ENCODE measurements around the gene TEX2. TPM values are rescaled to one million over a fixed set of nuclear protein-coding genes. Genes with fewer than 3 reads are reported as not detected.

The TEX2 gene
- total and polyA plus RNA-seq, 2 experiments from 2014 or later, result 26.9 to 37.0 TPM

DNA sequence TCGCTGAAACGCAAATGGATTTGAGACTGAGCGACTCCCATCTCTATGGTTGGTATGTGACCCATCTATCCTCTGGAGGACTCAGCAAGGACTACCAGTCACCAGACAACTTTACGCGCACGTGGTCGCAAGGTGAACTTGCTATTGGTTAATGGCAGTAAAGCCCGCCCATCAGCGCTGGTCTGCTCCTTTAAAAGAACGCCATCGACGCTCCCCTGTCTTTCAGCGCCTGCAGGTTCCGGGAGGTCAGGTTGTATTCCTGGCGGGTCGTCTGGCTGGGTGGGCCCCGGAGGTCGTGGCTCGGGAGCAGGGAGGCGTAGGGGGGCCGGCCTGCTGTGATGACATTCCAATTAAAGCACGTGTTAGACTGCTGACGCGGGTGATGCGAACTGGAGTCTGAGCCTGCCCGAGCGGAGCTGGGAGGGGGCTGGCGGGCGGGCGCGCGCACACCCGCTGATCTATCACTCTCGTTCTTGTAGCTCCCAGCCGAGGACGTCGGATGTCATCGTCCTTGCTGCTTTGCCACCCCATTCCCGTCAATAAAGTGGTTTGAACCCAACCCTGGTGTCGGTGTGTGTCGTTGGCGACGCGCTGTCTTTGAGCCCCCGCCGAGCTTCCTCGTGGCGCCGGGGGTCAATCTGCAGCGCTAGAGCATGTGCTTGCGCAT lies 117.2 kb downstream of the TEX2 start:
- Histone ChIP-seq H3K4me1 (ENCODE audit: insufficient read depth) (peaks cover 15% of the 10 kb centered on the region), H4K20me1 (ENCODE audit: insufficient read depth) (no peaks in the 10 kb centered on the region), H3K9me2 (ENCODE audit: insufficient read depth) (no peaks in the 10 kb centered on the region), H3K9ac (peak overlapping the region; percentile 98), H2AFZ (peak overlapping the region; percentile 92), H3K27ac (peak overlapping the region; percentile 91), H3K9me3 (ENCODE audit: low read depth) (no peaks in the 10 kb centered on the region), H3K79me2 (ENCODE audit: insufficient read depth) (peaks cover 9% of the 10 kb centered on the region), H3K27me3 (replicated peaks; ENCODE audit: insufficient read depth) (no peaks in the 10 kb centered on the region), H3F3A (ENCODE audit: insufficient read depth) (peaks cover 56% of the 10 kb centered on the region), H3K36me3 (ENCODE audit: low read depth) (no peaks in the 10 kb centered on the region), H3K4me3 (peak overlapping the region; percentile 85), H3K4me2 (ENCODE audit: unreplicated experiment) (peak overlapping the region; percentile 91)
- peak; percentile 99 for DNase-seq
- 0 to 2% methylated on average over 49 to 51 of the region's 51 CpGs for WGBS, 2 experiments (ENCODE audit: low coverage in 1 of 2, low lambda C conversion rate in 2 of 2, missing lambda C conversion rate in 2 of 2)
- in situ Hi-C loops (cut with MboI), result no loop called here
- TF ChIP-seq EZH2phosphoT487 (IDR thresholded peaks at IDR 0.05; ENCODE audit: insufficient read depth, low read depth) (no peak), EZH2 (IDR thresholded peaks at IDR 0.05; ENCODE audit: insufficient read depth, poor library complexity, severe bottlenecking) (no peak)

DNA sequence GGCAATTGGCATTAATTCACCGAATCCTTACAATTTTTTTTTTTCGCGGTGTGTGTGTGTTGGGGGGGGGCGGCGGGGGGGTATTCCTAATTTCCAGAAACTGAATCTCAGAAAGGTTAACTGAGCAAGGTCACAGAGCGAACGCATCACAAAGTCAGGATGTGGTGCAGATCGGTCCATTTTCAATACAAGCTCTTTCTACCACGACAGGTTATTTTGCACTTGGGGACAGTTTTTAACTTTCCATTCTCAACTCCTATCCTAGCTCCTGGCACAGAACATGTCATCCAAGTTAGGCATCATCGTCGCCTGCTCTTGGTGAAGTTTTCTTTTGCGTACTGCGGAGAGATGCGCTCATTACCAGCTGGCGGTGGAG lies 117.7 kb downstream of the TEX2 start:
- H3K27me3 ChIP-seq (replicated peaks; ENCODE audit: insufficient read depth), result no peaks in the 10 kb centered on the region
- DNase-seq, result no peak
- H3K9me3 ChIP-seq (ENCODE audit: low read depth), result no peaks in the 10 kb centered on the region
- H3F3A ChIP-seq (ENCODE audit: insufficient read depth), result peaks cover 52% of the 10 kb centered on the region
- peak overlapping the region; percentile 92 for H2AFZ ChIP-seq
- TF ChIP-seq EZH2 (IDR thresholded peaks at IDR 0.05; ENCODE audit: insufficient read depth, poor library complexity, severe bottlenecking) (no peak), EZH2phosphoT487 (IDR thresholded peaks at IDR 0.05; ENCODE audit: insufficient read depth, low read depth) (no peak)
- no peaks in the 10 kb centered on the region for H3K9me2 ChIP-seq (ENCODE audit: insufficient read depth)
- peak overlapping the region; percentile 98 for H3K9ac ChIP-seq
- H3K4me1 ChIP-seq (ENCODE audit: insufficient read depth), result peaks cover 15% of the 10 kb centered on the region
- H3K4me2 ChIP-seq (ENCODE audit: unreplicated experiment), result peak overlapping the region; percentile 76
- H3K4me3 ChIP-seq, result peak overlapping the region; percentile 85
- H4K20me1 ChIP-seq (ENCODE audit: insufficient read depth), result no peaks in the 10 kb centered on the region
- H3K36me3 ChIP-seq (ENCODE audit: low read depth), result no peaks in the 10 kb centered on the region
- in situ Hi-C loops (cut with MboI), result no loop called here
- peak overlapping the region; percentile 91 for H3K27ac ChIP-seq
- H3K79me2 ChIP-seq (ENCODE audit: insufficient read depth), result peaks cover 9% of the 10 kb centered on the region
- 0 to 1% methylated on average over 13 to 15 of the region's 15 CpGs for WGBS, 2 experiments (ENCODE audit: low coverage in 1 of 2, low lambda C conversion rate in 2 of 2, missing lambda C conversion rate in 2 of 2)

DNA sequence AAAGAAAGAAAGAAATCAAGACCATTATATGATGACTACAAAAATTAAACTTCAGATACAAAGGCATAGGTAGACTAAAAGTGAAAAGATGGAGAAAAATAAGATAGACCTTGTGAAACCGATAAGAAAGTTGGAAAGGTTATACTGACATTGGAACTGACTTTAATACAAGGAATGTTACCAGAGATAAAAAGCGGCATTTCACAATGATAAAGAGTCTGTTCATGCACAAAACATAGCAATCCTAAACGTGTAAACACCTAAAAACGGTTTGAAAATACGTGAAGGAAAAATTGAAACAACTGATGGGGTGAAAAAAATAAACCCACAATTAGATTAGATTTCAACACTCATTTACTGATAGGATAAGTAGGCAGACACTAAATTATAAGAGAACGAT lies 123.5 kb downstream of the TEX2 start:
- in situ Hi-C loops (cut with MboI), result loop anchor here (10.0 kb wide), 1 partner anchor 215 kb away; no protein-coding TSS in a partner anchor
- DNase-seq, result no peak
- Histone ChIP-seq H3K4me2 (ENCODE audit: unreplicated experiment) (no peak overlapping the region), H3K36me3 (ENCODE audit: low read depth) (no peaks in the 10 kb centered on the region), H3K4me1 (ENCODE audit: insufficient read depth) (no peaks in the 10 kb centered on the region), H3K9me2 (ENCODE audit: insufficient read depth) (no peaks in the 10 kb centered on the region), H3K27me3 (replicated peaks; ENCODE audit: insufficient read depth) (no peaks in the 10 kb centered on the region), H3K79me2 (ENCODE audit: insufficient read depth) (no peaks in the 10 kb centered on the region), H3K4me3 (no peak overlapping the region), H3F3A (ENCODE audit: insufficient read depth) (0 out of 2 replicates have a peak, but pooled peaks cover 4% of the 10 kb centered on the region), H3K9me3 (ENCODE audit: low read depth) (no peaks in the 10 kb centered on the region), H3K9ac (no peak overlapping the region), H4K20me1 (ENCODE audit: insufficient read depth) (no peaks in the 10 kb centered on the region), H2AFZ (no peak overlapping the region), H3K27ac (no peak overlapping the region)
- TF ChIP-seq EZH2phosphoT487 (IDR thresholded peaks at IDR 0.05; ENCODE audit: insufficient read depth, low read depth), result no peak
- no peak for TF ChIP-seq EZH2 (IDR thresholded peaks at IDR 0.05; ENCODE audit: insufficient read depth, poor library complexity, severe bottlenecking)
- 87% methylated on average over 6 of the region's 6 CpGs for WGBS, 2 experiments (ENCODE audit: low coverage in 1 of 2, low lambda C conversion rate in 2 of 2, missing lambda C conversion rate in 2 of 2)

DNA sequence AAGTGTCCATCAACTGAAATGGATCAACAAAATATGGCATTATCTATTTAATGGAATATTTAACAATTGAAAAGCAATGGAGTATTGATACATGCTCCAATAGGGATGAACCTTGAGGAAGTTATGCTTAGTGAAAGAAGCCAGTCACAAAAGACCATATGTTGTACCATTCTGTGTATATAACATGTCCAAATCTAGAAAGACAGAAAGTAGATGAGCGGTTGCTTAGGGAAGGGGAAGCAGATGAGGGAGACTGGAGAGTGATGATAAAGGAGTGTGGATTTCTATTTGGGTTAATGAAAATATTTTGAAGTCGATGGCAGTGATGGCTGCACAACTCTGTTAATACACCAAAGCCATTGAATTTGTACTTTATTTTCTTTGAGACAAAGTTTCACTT lies 124.6 kb downstream of the TEX2 start:
- no peaks in the 10 kb centered on the region for H3K9me3 ChIP-seq (ENCODE audit: low read depth)
- no peaks in the 10 kb centered on the region for H3K4me1 ChIP-seq (ENCODE audit: insufficient read depth)
- no peak for TF ChIP-seq EZH2phosphoT487 (IDR thresholded peaks at IDR 0.05; ENCODE audit: insufficient read depth, low read depth)
- no peak for TF ChIP-seq EZH2 (IDR thresholded peaks at IDR 0.05; ENCODE audit: insufficient read depth, poor library complexity, severe bottlenecking)
- 95 to 96% methylated on average over 2 of the region's 2 CpGs for WGBS, 2 experiments (ENCODE audit: low coverage in 1 of 2, low lambda C conversion rate in 2 of 2, missing lambda C conversion rate in 2 of 2)
- no peaks in the 10 kb centered on the region for H3K9me2 ChIP-seq (ENCODE audit: insufficient read depth)
- no peaks in the 10 kb centered on the region for H3K27me3 ChIP-seq (replicated peaks; ENCODE audit: insufficient read depth)
- H3K27ac ChIP-seq, result no peak overlapping the region
- H3K36me3 ChIP-seq (ENCODE audit: low read depth), result no peaks in the 10 kb centered on the region
- no peaks in the 10 kb centered on the region for H4K20me1 ChIP-seq (ENCODE audit: insufficient read depth)
- H3K4me2 ChIP-seq (ENCODE audit: unreplicated experiment), result no peak overlapping the region
- in situ Hi-C loops (cut with MboI), result loop anchor here (10.0 kb wide), 1 partner anchor 214 kb away; no protein-coding TSS in a partner anchor
- H2AFZ ChIP-seq, result no peak overlapping the region
- 0 out of 2 replicates have a peak, but pooled peaks cover 4% of the 10 kb centered on the region for H3F3A ChIP-seq (ENCODE audit: insufficient read depth)
- no peaks in the 10 kb centered on the region for H3K79me2 ChIP-seq (ENCODE audit: insufficient read depth)
- no peak overlapping the region for H3K4me3 ChIP-seq
- no peak for DNase-seq
- no peak overlapping the region for H3K9ac ChIP-seq

All from GM23248 (cell line).